ENCODE measurements around the gene PARVG. TPM values are rescaled to one million over a fixed set of nuclear protein-coding genes. Genes with fewer than 3 reads are reported as not detected.

PARVG gene
- total and polyA plus RNA-seq, 9 of the 15 experiments (the other 6 are each of a cell fraction or from before 2014, with no cell fraction given), result 0.35 TPM; not detected in 8

- TF ChIP-seq, protein P1, sequence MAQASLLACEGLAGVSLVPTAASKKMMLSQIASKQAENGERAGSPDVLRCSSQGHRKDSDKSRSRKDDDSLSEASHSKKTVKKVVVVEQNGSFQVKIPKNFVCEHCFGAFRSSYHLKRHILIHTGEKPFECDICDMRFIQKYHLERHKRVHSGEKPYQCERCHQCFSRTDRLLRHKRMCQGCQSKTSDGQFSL (CRISPR knock-in tag; IDR thresholded peaks at IDR 0.05), result no peak
- TF ChIP-seq, protein P1 (tag; IDR thresholded peaks at IDR 0.05), result no peak
- TF ChIP-seq PURB (CRISPR knock-in tag; IDR thresholded peaks at IDR 0.05; ENCODE audit: low read depth) (no peak), TEAD1 (CRISPR knock-in tag; IDR thresholded peaks at IDR 0.05) (no peak), KDM5B (IDR thresholded peaks at IDR 0.05; ENCODE audit: insufficient replicate concordance, low read depth, low read length) (no peak), HEY1 (CRISPR knock-in tag; IDR thresholded peaks at IDR 0.05; ENCODE audit: borderline replicate concordance) (no peak), ZBTB8A (IDR thresholded peaks at IDR 0.05; ENCODE audit: partially characterized antibody) (no peak), CHD2 (IDR thresholded peaks at IDR 0.05; ENCODE audit: low read depth, low read length) (no peak), CTCF (IDR thresholded peaks at IDR 0.05 in 2 of 3, conservative IDR thresholded peaks at IDR 0.05 in 1 of 3; ENCODE audit: insufficient read depth in 2 of 3, low read depth in 1 of 3, low read length in 3 of 3) (no peak)
Observed at GRCh38 chr22:44212936-44213335, 32.2 kb downstream of the PARVG start (continued).

All from K562 (cell line).